Endothelial cell of hepatic sinusoid (primary cell): ENCODE measurements around the gene GSE1.

ENCODE experiments used
- in situ Hi-C: cut with HindIII; loops from 2 replicates; pipeline ENCODE4 v1.10.0; 2017; ENCODE audit warnings: low sequenced_read_pairs

The GSE1 gene

DNA sequence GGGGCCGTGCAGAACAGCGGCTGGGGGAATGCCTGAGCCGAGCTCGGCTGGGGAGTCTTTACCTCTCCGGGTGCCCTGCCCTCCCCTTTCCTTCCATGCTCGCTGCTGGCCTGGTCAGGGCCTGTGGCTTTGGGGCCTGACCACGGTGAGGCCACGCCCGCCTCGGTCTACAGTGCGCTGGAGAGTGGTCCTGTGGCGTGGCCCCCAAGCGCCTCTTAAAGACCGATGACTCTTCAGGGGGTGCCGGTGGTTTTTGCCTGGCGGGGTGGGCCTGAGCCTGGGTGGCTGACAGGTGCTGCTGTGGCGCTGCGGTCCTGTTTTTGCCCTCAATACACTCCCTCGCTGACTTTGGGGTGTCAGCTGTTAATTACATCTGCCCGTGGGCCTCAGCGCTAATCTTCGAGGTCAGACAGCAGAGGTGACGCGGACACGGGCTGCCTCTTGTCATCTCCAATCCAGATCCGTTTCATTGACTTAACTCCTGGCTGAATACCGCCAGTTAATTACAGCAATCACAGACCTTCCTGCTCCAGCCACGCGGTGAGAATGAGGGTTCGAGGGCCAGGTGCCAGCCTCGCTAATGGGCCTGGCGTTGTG, 29.7 kb downstream of the GSE1 start:
- in situ Hi-C loops, result no loop called here

DNA sequence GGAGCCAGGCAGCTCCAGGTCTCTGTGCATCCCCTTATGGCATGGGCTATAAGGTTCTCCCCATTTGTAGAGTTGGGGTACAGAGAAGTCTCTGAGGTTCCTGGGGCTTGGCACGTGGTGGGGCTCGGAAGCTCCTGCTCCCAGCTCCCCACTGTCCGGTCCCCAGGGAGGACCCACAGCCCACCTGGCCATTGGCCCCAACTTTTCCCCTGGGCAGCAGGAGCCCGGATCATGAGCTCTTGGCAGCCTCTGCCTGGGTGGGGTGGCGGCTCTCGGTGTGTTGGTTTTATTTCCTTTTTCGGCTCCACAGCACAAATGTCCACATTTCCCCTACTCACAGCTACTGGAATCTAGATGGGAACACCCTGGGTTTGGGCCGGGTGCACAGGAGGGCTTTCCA, 30.5 kb downstream of the GSE1 start:
- in situ Hi-C loops, result no loop called here

DNA sequence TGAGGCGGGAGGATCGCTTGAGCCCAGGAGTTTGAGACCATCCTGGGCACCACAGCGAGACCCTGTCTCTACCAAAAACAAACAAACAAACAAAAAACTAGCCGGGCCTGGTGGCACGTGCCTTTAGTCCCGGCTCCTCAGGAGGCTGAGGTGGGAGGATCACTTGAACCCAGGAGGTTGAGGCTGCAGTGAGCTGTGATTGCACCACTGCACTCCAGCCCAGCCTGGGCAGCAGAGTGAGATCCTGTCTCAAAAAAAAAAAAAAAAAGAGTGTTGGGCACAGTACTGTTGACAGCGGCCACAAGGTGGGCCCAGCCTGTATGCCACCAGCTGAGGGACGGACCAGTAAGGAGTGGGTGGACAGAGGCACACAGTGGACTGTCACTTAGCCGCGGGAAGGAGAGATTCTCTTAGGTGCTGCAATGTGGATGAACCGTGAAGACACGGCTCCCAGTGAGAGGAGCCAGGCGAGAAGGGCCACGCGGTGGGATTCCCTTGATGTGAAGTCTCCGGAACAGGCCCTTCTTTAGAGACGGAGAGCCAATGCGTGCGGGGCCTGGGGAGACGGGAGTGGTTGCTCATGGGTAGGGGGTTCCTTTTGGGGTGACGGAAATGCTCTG, 31.1 kb downstream of the GSE1 start:
- in situ Hi-C loops, result no loop called here

DNA sequence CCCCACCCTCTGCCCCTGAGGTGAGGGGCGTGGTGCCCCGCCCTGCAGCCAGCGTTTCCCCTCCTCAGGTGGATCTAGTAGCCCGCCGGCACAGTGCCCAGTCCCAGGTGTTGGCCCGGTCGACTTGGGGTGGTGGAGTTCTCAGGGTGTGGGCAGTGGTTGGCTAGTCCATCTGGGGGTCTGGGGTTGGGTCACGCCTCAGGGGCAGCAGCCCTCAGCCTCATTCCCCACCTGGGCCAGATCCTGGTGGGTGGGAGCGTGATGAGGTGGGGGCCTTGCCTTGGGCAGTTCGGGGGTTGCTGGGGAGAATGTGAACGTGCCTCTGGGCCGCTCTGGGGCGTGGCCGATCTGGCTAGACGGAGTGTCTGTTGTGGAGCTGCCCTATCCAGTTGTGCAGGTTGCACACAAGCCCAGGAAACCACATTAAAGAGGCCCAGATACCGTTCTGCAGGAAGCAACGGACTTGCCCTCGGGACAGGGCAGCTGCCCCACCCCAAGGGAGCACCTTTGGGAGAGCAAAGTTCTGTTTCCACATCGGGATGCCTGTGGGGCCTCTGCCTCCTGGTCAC, 32.0 kb downstream of the GSE1 start:
- in situ Hi-C loops, result no loop called here

DNA sequence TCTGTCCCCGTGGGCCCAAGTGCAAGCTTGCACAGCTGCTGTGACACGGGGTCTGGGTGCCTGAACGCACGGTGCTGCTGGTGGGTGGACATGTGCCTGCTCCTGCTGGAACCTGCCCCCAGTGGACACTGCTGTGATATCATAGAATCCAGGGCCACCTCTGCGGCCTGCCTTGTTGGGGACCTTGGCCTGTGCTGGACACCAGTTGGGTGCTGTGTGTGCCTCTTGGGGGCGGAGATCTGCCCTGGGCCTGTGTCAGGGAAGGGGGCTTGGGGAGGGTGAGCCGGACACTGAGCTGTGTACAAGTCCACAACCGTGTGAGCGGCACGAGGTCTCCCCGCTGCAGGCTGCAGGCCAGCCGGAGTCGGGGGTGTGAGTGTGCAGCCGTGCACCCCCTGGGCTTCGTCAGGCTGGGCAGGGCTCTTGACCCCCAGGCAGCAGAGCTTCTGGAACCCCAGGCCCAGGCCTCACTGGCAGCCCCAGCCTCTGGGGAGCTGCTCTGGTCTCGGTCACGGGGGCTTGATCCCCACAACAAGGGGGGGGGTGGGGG, 33.3 kb downstream of the GSE1 start:
- in situ Hi-C loops, result no loop called here

DNA sequence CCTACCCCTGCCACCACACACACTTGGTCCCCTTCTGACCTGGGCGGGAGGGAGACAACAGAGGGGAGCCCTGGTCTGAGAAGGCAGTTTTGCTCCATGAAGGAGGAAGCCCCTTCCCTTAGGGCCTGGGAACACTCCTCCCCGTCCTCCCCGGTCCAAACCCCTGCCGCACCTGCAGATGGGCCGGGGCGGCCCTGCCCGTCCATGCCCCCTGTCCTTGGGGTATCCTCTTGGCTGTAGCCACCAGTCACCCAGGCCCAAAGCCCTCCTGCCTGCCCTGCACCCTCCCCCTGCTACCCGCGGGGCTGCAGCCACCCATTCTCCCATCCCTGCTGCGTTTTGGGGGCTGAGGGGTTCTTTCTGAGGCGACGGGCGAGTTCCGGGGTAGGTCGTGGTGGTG, 33.9 kb downstream of the GSE1 start:
- in situ Hi-C loops, result no loop called here

DNA sequence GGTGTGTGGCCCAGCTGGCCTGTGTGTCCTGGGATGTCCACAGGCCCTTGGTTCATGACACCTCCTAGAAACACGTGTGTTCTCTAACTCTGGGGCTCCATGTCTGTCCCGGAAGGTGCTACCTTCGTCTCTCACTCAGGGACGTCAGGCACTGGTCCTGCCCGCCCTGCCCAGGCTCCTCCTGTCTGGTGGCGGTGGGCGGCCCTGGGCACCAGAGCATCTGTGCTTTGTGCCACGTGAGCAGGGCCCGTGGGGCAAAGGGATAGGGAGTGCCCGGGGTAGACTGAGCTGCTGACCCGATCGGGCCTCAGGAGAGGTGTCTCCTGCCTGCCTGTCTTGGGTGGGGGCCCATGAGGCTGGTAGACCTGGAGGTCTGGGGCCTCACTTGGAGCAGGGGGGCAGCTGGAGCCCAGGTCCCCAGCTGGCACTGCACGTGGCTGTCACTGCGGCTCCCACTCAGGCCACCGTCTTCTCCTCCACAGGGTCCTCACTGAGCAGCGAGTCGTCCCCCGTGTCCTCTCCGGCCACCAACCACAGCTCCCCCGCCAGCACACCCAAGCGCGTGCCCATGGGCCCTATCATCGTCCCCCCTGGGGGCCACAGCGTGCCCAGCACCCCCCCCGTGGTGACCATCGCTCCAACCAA, 35.1 kb downstream of the GSE1 start:
- in situ Hi-C loops, result no loop called here

DNA sequence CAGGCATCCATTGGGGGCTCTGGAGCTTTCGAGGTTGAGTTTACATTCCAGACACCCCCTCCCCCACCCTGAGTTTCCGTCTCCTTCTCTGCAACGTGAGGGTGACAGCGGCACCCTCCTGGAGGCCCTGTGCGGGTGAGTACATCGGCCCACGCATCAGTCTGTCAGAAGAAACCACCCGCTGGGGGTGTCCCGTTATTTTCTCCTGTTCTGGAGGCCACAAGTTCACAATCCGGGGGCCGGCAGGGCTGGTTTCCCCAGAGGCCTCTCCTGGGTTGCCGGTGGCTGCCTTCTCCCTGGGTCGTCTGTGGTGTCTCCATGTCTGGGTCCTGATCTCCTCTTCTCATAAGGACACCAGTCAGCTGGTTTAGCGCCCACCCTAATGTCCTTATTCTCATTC, 35.7 kb downstream of the GSE1 start:
- in situ Hi-C loops, result no loop called here

DNA sequence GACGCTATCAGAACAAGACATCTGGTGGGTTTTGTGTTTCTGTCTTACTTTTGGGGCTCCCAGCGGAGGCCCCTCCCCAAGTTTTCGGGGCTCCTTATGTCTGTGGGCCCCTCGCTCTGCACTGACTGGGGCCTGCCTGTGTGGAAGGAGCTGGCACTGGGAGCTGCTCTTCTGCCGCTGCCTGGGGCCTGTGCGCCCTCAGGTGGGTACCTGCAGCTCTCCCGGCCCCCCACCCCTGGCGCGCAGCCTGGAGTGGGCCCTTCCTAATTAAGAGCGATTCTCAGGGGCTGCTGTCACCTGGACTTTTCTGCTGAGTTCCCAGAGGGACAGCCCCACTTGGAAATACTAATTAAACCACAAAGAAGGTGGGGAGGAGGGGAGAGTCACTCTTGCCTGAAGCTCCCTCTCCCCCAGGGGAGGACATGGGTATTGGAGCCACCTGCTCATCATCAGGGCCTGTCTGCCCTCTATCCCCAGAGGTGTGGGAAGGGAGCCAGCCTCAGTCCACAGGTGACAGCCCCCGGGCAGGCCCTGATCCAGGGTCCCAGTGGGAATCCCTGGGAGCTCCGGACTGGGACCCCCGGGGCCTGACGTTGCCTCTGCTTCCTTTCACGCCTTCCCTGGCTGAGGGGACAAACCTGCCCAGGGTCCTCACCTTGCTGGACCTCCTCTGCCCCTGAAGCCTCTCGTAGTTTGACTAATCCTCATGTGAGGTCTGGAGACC, 36.5 kb downstream of the GSE1 start:
- in situ Hi-C loops, result no loop called here

DNA sequence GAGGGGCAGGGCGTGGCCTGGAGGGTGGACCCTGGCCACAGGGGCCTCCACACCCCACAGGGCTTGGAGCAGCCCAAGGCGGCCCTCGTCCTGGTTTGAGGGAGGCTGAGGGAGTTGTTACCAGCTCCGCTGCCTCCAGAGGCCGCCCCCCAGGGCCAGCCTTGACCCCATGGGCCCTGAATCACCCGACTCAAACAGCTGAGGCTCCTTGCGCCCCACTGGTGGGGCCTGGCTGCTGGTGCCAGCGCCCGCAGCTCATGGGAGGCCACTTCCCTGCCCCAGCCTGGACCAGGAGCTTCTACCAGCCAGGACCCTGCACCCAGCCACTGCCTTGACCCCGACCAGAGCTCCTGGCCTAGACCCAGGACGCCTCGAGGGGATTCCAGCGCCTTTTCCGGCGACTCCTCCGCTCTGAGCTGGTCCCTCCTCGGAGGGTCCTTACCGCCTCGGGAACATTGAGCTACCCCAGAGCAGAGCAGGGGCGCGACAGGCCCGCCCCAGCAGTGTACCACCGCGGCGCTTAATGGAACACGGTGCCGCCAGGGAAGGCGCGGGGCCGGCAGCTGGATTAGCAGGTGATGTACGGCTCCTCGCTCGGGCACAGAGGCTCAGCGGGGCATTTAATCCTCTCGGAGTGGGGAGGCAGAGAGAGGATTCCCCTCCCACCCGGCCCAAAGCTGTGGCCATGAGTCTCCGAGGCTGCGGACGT, 37.2 kb downstream of the GSE1 start:
- in situ Hi-C loops, result no loop called here

DNA sequence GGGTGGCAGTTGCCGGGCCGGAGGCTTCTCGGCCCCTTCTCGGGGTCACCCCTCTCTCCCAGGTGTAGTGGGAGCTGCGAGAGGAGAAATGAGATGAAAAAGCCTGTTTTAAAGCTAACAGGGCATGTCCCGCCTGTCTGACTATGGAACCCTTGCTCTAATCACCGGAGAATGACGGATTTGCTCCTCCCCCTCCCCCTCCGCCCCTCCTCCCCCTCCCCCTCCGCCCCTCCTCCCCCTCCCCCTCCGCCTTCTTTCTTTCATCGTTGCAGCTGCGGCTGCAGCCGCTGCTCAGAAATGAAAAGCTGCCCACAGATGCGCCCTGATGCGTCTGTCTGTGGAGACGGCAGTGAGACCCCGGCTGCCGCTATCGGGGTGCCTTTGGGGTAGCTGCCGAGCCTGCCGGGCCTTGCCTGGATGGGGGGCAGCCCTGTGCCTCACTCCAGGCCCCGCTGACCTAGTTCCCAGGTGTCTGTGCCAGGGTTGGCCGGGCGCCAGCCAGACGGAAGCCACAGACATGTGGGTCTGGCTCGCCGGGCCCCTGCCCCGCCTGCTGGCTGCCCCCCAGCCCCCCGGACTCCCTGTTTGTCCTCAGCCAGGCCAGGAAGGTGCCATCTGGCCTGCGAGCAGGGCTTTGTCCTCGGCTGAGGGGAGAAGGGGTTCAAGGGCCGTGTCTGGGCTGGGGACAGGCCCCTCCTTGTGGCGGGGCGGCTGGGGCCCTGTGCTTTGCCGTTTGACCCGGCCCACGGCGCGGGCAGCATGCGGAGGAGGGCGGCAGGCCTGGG, 37.9 kb downstream of the GSE1 start:
- in situ Hi-C loops, result no loop called here

DNA sequence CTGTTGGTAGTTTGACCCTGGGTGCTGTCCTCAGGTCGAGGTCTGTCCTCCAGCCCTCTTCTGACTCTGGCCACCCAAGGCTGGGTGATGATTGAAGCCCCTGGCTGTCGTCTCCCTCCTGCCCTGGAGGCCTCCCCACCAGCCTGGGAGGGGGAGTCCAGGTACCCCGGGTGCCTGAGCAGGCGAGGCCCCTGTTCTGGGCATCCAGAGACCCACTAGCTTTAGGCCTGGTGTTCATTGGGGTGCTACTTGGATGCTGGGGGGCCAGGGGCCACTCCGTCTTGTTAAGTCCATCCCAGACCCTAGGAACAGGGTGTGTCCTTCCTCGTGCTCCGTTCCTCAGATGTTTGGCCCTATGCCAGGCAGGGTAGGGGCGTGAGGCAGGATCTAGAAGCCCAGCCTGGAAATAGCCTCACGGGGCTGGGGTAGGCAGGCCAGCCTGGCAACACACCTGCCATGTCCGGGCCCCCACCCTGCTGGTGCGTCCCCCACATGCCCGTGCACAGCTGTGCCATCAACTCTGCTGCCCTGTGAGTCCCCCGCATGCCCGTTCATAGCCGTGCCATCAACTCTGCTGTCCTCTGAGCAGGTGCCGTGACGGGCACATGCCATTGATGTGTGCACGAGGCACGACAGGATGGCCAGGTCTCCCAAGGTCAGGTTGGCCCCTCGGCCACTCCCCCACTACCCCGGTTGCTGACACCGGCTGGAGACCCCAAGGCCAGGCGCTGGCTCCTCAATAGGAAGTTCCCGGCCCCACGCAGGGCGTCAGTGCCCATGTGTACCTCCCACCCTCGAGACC, 38.7 kb downstream of the GSE1 start:
- in situ Hi-C loops, result no loop called here

DNA sequence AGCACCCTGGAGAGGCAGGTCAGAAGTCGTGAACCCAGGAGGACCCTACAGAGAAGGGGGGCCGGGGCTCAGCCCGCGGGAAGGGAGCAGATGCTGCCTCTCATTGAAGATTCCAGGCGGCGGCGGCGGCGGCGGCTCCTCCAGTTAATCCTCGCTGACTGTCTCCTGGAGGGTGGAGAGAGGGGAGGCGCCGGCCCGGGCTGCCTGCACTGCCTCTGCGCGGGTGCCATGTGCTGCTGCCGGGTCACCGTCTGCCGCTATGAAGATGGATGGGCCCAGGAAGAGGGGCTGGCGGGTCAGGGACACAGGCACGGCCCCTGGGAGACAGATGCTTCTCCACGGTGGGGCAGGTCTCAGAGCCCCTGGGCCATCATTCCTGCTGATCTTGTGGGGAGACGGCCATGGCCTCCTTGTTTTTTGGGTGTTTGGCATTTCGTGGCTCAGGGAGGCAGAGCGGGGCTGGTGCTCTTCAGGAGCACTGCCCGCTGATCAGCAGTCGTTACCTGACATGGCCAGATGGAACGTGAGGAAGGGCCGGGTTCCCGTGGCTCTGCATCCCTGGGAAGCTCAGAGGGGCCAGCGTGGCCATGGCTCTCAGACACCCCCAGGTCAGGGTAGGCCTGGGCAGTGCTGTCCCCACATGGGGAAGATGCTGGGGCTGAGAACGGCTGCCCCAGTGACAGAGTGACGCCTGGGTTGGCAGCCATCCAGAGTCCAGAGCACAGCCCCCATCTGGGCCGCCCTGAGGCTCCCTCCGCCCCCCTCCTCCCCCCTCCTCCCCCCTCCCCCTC, 39.5 kb downstream of the GSE1 start:
- in situ Hi-C loops, result no loop called here

DNA sequence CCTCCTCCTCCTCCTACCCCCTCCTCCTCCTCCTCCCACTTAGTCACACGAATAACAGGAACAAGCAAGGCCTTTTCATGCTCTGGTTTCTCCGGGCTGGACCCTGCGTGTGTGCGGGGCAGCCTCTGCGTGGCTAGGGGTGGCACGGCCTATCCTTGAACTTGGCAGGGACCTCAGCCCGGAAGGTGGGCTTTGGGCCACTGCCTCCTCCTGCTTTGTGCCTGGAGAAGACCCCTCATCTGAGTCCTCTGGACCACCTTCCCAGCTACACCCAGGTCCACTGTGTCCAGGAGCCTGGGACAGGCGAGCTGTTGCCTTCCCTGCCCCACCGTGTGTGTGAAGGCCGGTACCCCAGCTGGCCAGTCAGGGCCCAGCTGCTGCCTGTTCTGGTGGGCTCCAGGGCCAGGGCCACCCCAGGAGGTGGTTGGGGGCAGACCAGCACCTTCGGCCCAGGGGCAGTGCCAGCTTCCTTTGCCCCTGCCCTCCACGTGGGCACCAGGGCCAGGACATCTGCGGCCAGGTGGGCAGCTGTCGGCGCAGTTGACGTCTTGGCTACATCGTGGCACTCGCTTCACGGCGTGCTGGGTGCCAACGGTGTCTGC, 40.3 kb downstream of the GSE1 start:
- in situ Hi-C loops, result no loop called here

DNA sequence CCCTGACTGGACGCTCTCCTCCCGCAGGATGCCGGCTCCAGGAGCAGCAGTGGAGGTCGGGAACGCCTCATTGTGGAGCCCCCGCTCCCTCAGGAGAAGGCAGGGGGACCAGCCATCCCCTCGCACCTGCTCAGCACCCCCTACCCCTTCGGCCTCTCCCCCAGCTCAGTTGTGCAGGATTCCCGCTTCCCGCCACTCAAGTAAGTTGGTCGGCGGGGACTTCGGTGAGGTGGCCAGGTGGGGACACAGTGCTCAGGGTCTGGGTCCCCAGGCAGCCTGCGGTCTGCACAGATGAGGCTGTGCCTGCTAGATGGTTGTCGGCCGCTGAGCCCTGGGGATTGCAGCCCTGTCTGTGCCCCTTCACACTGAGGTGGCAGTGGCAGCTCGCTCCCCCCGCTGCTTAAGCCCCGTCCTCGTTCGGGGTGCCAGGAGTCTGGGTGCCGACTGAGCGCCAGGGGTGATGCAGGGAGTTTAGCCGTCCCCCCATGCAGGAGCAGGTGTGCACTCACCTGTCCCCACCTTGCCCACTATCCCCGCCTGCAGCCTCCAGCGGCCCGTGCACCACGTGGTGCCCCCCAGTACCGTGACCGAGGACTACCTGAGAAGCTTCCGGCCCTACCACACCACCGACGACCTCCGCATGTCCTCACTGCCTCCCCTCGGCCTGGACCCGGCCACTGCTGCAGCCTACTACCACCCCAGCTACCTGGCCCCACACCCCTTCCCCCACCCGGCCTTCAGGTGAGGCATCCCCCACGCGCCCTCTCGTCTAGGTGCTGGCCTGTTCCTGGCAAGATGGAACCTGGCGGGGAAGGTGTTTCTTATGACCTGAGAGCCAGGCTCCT, 41.4 kb downstream of the GSE1 start:
- in situ Hi-C loops, result loop anchor here (5.0 kb wide), 1 partner anchor 68 kb away; no protein-coding TSS in a partner anchor

DNA sequence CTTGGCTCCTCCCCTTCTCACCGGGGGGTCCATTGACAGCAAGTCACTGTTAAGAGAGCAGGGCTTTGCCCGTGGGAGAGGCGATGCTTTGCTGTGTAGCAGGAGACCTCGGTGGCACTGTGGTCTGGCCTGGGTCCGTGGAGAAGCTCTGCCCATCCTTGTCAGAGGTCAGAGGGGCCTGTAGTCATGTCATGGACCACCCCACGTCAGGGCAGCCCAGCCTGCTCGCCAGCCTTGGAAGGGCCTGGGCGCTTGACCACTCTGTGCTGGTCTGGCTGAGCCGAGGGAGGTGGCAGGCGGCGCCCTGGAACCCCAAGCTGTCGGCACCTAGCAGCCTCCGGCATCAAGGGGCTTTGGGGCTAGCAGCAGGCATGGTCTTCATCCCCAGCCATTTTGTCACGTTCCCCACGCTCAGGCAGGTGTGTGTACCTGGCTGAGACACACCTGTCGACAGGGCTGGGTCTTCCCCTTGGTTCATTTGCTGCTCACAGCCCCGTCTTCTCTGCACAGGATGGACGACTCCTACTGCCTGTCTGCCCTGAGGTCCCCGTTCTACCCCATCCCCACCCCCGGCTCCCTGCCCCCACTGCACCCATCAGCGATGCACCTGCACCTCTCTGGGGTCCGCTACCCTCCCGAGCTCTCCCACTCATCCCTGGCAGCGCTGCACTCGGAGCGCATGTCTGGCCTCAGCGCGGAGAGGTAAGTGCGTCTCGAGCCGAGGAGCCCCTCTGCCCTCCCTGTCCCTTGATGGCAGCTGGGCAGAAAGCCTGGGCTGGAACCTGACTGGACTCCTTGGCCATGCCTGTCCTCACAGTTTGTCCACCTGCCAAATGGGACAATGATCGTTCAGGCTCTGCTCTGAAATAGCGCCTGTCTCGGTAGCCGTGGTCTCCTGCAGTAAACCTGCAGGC, 42.4 kb downstream of the GSE1 start:
- in situ Hi-C loops, result loop anchor here (5.0 kb wide), 1 partner anchor 67 kb away; no protein-coding TSS in a partner anchor
